C1 segment of cervical spinal cord (tissue), 14 donors: ENCODE measurements around the gene NCAPG2.
"Not testable (repeated sequence)": the region's sequence is repeated elsewhere in the genome, so short reads cannot be mapped to it uniquely, and the experiment has no call there.

Experiments
- DNase-seq, 14 donors: peaks; one replicate each; lab custom pipeline; 2025; lab: John Stamatoyannopoulos, UW

Gene NCAPG2

DNA sequence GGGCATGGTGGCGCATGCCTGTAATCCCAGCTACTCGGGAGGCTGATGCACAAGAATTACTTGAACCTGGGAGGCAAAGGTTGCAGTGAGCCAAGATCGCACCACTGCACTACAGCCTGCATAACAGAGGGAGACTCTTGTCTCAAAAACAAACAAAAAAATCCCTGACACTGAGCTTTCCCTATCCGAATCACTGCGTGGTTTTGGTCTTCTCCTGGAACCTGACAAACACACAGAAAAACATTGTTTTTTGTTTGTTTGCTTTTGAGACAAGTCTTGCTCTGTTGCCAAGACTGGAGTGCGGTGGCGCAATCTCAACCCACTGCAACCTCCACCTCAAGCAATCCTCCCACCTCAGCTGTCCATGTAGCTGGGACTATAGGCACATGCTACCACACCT lies 66.6 kb downstream of the NCAPG2 start:
- DNase-seq = no peak

GRCh38 chr7:158633055-158633956 lies 71.3 kb downstream of the NCAPG2 start:
- no peak for DNase-seq

DNA sequence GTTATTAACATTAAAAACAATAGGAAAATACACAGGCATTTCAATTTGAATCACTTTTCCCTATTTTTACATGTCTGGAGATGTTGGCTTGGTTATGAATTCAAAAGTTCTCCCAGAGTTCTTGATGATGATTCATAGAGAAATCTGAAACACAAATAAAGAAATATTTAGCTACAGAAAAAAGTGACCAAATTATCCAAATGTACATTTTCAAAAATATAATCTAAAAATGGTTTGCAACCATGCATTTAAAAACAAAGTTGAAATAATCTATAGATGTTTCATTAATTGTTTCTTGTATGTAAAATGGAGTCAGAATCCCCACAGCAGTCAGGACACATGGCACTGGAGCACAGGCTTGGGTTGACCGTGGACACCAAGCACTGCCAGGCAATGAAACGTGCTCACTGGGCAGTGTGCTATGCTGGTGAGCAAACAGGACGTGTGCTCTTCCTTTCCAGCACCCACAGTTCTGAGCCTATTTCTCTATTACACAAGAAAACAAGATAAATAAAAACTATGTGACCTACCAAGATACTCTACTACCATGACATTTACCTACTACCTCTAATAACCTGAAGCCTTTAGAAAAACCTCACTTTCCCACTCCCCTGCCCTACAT lies 72.9 kb downstream of the NCAPG2 start:
- no peak for DNase-seq

DNA sequence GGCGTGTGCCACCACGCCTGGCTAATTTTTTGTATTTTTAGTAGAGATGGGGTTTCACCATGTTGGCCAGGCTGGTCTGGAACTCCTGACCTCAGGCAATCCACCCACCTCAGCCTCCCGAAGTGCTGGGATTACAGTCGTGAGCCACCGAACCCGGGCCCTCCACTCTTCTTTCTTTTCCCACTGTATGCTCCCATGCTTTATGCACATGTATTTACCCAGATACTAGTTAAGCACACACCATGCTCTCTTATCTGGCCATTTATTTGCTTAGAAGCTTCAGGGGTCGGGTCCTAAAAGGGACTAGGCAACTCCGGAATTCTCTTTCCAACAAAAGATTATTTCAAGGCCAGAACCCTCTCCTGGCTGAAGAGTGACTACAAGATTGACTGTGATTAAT lies 78.3 kb downstream of the NCAPG2 start:
- not testable (repeated sequence) for DNase-seq

- no peak for DNase-seq
Observed at GRCh38 chr7:158623241-158623640, 81.4 kb downstream of the NCAPG2 start.

DNA sequence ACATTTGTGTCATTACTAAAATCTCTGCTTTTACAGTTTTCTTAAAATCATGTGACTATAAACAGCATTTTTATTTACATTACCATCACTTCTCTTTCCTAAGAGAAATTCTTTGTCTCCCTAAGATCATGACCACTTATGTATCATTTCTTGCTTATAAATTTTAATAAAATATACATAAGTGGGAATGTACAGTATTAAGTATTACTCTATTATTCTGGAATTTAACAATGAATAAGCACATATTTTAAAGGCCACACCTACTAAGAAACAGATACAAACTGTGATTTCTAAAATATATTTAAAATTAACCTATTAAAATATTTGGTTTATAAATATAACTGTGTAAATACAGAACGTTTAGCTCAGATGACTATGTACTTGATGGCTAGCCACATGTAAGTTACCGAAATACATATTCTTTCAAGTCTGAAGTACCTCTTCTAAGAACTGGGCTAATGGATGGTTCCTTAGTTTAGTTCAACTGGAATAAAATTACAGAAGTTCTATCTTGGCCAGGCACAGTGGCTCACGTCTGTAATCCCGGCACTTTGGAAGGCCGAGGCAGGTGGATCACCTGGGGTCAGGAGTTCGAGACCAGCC lies 83.7 kb downstream of the NCAPG2 start:
- DNase-seq = no peak

GRCh38 chr7:158620418-158620817 lies 84.2 kb downstream of the NCAPG2 start:
- DNase-seq = no peak

GRCh38 chr7:158618745-158619140 lies 85.9 kb downstream of the NCAPG2 start:
- DNase-seq = no peak

GRCh38 chr7:158617737-158618128 lies 86.9 kb downstream of the NCAPG2 start:
- no peak for DNase-seq

DNA sequence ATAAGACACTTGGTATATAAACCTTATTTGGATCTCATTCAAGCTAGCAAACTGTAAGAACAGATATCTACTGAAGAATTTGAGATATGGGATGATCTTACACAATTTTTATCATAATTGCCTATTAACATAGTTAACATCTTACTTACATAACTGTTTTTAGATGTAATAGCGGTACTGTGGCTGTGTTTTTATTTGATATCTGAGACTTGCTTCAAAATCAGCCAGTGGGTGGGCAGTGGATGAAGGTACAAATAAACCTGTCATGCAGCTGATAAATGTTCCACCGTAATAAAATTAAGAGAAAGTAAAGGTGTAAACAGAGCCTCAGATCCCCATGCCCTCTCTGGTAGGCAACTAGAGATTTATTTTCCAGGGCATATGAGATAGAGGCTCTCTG lies 88.6 kb downstream of the NCAPG2 start:
- no peak for DNase-seq

DNA sequence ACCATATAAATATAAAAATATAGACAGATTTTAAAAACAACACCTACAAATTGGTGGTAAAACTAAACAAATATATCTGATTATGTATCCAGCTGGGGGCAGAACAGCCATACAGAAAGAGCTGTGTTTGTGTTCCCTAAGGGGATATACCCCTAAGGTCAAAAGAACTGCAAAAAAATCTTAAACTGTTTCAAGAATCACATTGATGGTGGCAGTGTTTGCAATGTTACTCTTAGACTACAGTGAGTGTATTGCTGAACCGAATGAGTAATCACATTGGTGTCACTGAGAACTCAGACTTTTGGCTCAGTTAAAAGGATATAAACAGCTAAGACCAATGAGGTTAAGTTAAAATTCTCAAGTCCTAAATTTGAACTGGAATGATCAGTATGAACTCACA lies 89.9 kb downstream of the NCAPG2 start:
- no peak for DNase-seq

DNA sequence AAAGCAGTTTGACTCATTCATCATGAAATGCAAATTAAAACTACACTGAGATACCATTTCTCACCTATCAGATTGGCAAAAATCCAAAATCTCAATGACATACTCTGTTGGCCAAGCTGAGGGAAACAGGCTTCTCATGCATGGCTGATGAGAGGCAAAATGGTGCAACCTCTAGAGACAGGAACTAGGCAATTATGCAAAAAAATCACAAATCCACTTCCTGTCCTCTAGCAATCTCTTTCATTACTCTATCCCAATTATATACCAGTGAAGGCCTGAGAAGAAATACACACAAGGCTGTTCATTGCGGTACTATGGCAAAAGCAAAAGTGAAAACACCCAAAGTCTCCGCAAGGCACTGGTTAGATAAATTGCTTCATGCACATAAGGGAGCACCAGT lies 91.1 kb downstream of the NCAPG2 start:
- no peak for DNase-seq

GRCh38 chr7:158612546-158612945 lies 92.1 kb downstream of the NCAPG2 start:
- no peak for DNase-seq

DNA sequence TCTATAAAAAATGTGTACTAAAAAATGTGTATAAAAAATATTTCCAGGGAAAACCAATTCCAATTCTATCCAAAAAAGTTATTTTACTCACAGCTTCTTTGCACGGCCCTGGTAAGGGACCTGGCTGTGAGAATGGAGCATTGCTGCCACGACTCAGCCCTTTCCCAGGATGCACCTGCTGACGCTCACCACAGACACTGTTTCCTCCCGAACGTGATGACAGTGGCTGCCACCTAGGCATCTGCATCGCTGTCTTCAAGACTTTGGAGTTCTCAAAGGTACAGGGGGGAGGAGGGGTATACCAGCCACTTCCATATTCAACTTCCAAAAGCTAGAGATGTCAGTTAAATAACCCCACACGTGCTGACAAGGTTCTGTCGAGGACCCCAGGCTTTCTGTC lies 93.1 kb downstream of the NCAPG2 start:
- DNase-seq = no peak

GRCh38 chr7:158609313-158609974 lies 95.2 kb downstream of the NCAPG2 start:
- no peak for DNase-seq

- DNase-seq = no peak
Observed at GRCh38 chr7:158607563-158607962, 97.0 kb downstream of the NCAPG2 start.

DNA sequence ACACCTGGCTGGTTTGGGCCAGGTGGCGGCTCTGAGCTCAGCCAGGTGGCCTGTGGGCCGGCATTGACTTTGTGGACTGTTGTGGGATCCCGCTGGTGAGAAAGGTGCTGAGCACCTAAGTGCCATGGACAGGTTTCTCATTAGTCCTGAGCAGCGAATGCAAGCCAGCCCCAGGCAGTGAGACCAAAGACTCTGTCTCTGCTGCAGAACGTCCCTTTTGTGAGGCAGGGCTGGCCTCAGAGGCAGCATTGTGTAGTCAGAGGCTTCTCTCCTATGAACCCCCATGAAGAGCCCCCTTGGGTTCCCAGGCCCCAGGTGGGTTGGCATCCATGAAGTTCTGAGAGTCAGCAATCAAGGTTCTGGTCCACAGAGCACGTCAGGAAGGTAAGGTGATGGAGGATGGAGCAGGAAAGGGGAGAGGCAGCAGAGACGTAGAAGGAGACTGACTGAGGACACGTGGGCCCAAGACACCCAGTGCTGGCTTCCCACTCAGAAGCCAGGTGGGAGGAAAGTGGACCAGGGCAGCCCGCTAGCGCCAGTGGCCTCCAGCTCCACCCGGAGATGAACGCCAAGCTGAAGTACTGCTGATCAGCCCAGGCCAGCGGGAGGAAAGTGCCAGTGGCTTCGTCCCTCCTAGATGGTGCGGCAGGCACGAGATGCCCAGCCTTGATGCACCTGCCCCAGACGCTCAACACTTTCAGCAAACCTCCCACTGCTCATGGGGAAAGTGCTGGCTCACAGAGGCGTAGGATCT lies 97.8 kb downstream of the NCAPG2 start:
- no peak for DNase-seq

DNA sequence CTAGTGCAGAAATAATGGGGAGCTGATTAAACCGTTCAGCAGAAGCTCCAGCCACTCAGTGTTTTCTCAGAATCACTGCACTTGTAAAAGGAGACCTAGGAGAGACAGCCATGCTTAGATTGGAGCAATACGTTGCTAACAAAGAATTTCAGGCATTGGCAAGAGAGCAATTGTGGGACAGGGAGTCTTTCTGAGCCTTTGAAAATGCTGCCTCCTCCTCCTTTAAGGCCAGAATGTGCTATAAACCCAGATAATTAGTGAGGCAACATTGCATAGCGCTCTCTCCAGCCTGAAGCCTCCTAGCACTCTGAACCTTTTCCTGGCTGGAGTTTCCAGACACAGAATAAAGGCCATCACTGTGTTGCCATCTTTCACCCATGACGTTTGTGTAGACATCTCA lies 98.5 kb downstream of the NCAPG2 start:
- DNase-seq = no peak

DNA sequence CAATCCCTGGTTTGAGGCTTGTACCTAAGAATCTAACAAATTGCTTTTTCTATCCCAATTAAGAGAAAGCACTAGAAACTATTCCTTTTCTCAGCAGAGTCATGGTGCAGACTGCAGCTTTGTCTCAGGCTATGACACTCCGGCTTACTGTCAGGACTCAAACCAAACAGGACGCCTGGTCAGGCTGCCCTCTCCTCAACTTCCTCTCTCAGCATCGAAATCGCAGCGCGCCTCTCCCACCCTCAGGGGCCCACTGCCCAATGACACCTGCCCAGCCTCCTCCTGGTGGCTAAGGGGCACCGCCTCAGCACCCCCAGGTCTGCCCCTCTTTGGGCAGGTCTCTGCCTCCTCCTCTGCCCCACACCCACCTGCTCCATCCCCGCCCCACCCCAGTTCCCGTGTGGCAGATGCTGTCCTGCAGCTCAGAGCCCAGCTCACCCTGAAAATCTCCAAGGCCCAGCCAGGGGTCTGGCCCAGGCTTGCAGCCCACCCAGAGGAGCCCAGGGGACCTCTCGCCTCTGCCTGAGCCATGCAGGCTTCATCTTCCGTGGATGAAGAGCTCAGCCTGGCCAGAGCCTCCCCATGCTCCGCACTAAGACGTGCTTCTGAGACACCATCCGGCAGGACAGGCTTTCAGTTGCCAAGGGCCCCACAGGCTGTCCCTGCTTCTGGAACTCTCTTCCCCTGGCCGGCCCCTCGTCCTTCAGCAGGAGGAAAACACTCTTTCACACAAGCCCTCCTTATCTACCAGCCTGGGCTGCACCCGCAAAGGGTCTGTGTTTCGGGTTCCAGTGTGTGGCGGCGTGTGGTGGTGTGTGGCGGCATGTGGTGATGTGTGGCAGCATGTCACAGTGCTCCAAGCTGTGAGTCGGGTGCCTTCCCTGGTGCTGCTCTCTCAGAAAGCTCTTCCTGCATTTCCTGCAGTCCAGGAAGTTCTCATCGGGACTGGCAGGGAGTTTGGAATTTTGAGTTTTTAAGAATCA lies 100.5 kb downstream of the NCAPG2 start:
- no peak for DNase-seq
